ENCODE data around the gene FAF1. TPM values are rescaled to one million over a fixed set of nuclear protein-coding genes. Genes with fewer than 3 reads are reported as not detected.

Gene FAF1
- total RNA-seq, 4 donors from 2014 or later: 36.9 to 77.6 (median 48.3) TPM

DNA sequence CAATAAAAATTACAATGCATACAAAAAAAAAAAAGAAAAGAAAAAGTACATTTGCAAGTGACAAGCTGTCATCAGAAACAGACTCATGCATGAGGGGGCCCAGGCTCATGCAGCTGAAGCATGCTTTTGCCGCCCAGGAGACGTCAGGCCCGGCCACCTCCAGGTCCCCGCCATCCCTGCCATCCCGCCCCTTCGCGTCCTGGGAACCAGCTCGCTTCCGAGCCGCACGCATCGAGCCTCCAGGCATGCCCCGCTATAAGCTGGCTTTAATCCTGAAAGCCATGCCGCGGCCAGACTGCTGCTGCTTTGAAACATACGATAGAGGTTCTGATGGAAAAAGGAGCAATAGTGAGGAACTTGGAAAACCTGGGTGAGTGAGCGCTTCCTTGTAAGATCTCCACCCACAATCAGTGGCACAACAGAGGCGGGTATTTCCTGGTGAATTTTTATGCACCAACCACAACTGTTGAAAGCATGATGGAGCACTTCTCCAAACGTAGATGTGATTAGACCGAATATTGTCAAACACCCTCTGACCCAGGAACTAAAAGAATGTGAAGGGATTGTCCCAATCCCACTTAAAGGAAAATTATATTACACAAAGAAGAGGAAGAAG is 113.7 kb downstream of the FAF1 start:
- no peaks in the 10 kb centered on the region for H3K27me3 ChIP-seq
- H3K4me3 ChIP-seq: no peak overlapping the region
- no peaks in the 10 kb centered on the region for H3K4me1 ChIP-seq
- H3K27ac ChIP-seq: no peak overlapping the region
- TF ChIP-seq POLR2A (IDR thresholded peaks at IDR 0.05): no peak
- TF ChIP-seq, protein P1, sequence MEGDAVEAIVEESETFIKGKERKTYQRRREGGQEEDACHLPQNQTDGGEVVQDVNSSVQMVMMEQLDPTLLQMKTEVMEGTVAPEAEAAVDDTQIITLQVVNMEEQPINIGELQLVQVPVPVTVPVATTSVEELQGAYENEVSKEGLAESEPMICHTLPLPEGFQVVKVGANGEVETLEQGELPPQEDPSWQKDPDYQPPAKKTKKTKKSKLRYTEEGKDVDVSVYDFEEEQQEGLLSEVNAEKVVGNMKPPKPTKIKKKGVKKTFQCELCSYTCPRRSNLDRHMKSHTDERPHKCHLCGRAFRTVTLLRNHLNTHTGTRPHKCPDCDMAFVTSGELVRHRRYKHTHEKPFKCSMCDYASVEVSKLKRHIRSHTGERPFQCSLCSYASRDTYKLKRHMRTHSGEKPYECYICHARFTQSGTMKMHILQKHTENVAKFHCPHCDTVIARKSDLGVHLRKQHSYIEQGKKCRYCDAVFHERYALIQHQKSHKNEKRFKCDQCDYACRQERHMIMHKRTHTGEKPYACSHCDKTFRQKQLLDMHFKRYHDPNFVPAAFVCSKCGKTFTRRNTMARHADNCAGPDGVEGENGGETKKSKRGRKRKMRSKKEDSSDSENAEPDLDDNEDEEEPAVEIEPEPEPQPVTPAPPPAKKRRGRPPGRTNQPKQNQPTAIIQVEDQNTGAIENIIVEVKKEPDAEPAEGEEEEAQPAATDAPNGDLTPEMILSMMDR (IDR thresholded peaks at IDR 0.05): no peak
- no peaks in the 10 kb centered on the region for H3K9me3 ChIP-seq
- H3K36me3 ChIP-seq: no peaks in the 10 kb centered on the region
- no peak for DNase-seq

DNA sequence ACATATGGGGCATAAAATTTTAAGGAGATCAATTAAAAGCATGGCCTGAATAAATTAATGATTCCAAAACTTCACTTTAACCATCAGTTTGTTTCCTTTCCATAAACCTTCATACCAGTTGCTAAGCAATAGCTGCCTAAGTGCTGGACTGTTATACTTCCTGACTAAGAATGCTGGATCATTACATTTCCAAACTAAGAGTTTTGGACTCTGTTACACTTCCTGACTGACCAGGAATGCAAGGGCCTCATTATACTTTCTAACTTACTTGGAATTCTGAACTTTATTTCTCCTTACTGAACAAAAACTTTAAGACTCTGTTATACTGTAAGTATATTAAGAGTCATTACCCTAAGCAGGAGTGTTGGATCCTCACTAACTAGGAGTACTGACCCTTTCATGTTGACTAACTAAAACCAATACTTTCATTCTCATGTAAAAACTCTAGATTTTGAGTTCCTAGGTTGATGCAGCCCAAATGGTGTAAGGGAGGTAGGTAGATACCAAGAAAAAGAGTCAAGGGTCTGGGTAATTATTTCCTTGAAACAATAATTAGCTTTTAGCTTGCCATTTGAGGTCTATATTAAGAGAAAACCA is 118.2 kb downstream of the FAF1 start:
- Histone ChIP-seq H3K9me3 (no peaks in the 10 kb centered on the region), H3K27me3 (no peaks in the 10 kb centered on the region), H3K4me1 (no peaks in the 10 kb centered on the region), H3K4me3 (no peak overlapping the region), H3K27ac (no peak overlapping the region), H3K36me3 (no peaks in the 10 kb centered on the region)
- TF ChIP-seq, protein P1 (IDR thresholded peaks at IDR 0.05): no peak
- no peak for TF ChIP-seq POLR2A (IDR thresholded peaks at IDR 0.05)
- no peak for DNase-seq

DNA sequence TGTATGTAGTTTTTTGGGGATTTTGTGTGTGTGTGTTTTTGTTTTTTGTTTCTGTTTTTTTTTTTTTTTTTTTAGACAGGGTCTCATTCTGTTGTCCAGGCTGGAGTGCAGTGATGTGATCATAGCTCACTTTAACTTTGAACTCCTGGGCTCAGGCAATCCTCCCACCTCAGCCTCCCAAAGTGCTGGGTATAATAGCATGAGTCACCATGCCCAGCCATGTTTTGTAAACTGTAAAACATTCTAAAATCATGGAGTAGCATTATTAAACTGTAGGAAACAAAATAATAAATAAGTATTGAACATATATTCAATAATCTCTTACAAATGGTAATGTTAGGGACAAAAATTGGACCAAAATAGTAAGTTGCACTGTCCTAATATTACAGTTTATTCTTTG is 124.0 kb downstream of the FAF1 start:
- H3K4me1 ChIP-seq: no peaks in the 10 kb centered on the region
- no peak overlapping the region for H3K27ac ChIP-seq
- DNase-seq: no peak
- no peaks in the 10 kb centered on the region for H3K36me3 ChIP-seq
- H3K4me3 ChIP-seq: no peak overlapping the region
- no peaks in the 10 kb centered on the region for H3K9me3 ChIP-seq
- TF ChIP-seq, protein P1 (IDR thresholded peaks at IDR 0.05): no peak
- no peak for TF ChIP-seq POLR2A (IDR thresholded peaks at IDR 0.05)
- H3K27me3 ChIP-seq: no peaks in the 10 kb centered on the region

DNA sequence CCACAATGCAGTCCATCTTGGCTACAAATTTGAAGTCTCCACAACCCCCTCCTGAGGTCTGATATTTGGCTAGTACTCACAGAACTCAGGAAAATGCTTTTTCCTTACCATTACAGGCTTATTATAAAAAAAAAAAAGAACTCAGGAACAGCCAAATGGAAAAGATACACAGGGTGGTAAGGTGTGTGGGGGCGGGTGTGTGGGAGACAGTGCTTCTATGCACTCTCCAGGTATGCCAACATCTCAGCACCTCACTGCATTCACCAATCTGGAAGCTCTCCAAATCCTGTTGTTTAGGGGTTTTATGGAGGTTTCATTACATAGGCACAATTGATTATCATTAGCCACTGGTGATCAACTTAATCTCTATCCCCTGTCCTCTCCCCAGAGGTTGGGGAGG is 126.9 kb downstream of the FAF1 start:
- Histone ChIP-seq H3K27ac (no peak overlapping the region), H3K36me3 (no peaks in the 10 kb centered on the region), H3K4me1 (no peaks in the 10 kb centered on the region), H3K4me3 (no peak overlapping the region), H3K9me3 (no peaks in the 10 kb centered on the region), H3K27me3 (no peaks in the 10 kb centered on the region)
- DNase-seq: no peak
- TF ChIP-seq, protein P1 (IDR thresholded peaks at IDR 0.05): no peak
- TF ChIP-seq POLR2A (IDR thresholded peaks at IDR 0.05): no peak

DNA sequence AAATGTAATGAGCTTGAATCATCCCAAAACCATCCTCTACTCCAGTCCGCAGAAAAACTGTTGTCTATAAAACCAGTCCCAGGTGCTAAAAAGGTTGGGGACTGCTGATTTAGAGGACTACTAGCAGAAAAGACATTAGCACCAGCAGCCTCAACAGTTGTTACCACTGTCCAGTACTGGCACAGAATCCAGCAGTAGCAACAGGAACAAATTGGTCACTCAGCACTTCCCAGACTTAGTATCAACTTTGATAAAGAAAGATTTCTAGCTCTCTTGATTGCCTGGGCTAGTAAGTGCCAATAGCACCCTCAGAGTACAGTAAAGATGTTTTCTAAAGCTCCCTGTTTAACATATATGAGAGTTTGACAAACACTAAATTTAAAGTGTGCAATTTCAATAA is 127.9 kb downstream of the FAF1 start:
- Histone ChIP-seq H3K36me3 (no peaks in the 10 kb centered on the region), H3K4me1 (no peaks in the 10 kb centered on the region), H3K9me3 (no peaks in the 10 kb centered on the region), H3K4me3 (no peak overlapping the region), H3K27me3 (no peaks in the 10 kb centered on the region), H3K27ac (no peak overlapping the region)
- TF ChIP-seq POLR2A (IDR thresholded peaks at IDR 0.05): no peak
- TF ChIP-seq, protein P1 (IDR thresholded peaks at IDR 0.05): no peak
- DNase-seq: no peak
